DND-41 (cell line): ENCODE measurements around the gene ABCA13.

Experiments
- CTCF ChIP-seq: IDR thresholded peaks from 2 replicates; pipeline ENCODE4 v1.5.1; 2012; ENCODE audit warnings: borderline replicate concordance, low read length, moderate library complexity, mild to moderate bottlenecking; ENCODE audit not compliant: poor library complexity, severe bottlenecking; ENCODE audit errors: extremely low read depth
- EZH2 ChIP-seq: IDR thresholded peaks from 3 replicates; pipeline ENCODE4 v1.6.1; 2012; ENCODE audit warnings: borderline replicate concordance, low read depth, mild to moderate bottlenecking, moderate library complexity, low read length, inconsistent platforms; ENCODE audit not compliant: severe bottlenecking

DNA sequence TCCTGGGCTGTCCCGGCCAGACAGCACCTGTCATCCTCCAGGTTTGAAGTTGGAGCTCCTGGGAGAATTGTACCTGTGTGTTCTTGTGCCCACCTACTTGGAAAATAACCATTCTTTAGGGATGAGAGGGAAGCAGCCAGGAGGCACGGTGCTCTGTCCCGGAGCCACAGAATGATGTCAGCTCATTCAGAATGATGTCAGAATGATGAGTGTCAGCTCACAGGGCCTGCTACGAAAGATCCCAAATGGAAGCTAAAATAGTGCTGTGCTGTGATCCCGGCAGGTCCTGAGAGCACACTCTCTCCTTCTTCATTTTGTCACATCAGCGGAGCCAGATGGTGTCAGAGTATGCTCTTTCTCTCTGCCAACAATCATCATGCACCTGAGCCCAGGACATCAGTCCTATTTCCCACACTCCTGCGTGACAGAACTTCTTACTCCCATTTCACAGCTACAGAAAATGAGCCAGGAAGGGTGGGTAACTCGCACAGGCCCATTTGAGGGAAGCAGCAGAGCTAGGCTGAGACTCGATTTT is 8.3 kb downstream of the ABCA13 start:
- TF ChIP-seq CTCF: no peak
- TF ChIP-seq EZH2: no peak
